ENCODE data around the gene PHACTR1. TPM values are rescaled to one million over a fixed set of nuclear protein-coding genes. Genes with fewer than 3 reads are reported as not detected.

Gene PHACTR1
- total and polyA plus RNA-seq, 2 donors (not counting 1 experiment from before 2014, with no cell fraction given) = 0.60 to 1.2 TPM

DNA sequence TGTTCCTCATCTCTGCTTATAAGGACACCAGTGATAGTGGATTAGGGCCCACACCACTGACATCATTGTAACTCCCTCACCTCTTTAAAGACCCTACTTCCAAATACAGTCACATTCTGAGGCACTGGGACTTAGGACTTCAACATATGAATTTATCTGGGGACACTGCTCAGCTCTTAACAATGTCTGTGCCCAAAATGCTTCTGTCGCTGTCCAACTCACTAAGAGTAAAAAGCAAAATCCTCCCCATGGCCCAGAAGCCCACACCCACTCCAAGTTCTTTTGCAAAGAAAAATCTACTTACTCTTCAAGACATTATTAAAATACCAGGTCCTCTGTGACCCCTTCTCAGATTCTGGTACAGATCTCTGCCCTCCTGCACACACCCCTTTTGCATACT lies 495.5 kb downstream of the PHACTR1 start:
- TF ChIP-seq, protein P1, sequence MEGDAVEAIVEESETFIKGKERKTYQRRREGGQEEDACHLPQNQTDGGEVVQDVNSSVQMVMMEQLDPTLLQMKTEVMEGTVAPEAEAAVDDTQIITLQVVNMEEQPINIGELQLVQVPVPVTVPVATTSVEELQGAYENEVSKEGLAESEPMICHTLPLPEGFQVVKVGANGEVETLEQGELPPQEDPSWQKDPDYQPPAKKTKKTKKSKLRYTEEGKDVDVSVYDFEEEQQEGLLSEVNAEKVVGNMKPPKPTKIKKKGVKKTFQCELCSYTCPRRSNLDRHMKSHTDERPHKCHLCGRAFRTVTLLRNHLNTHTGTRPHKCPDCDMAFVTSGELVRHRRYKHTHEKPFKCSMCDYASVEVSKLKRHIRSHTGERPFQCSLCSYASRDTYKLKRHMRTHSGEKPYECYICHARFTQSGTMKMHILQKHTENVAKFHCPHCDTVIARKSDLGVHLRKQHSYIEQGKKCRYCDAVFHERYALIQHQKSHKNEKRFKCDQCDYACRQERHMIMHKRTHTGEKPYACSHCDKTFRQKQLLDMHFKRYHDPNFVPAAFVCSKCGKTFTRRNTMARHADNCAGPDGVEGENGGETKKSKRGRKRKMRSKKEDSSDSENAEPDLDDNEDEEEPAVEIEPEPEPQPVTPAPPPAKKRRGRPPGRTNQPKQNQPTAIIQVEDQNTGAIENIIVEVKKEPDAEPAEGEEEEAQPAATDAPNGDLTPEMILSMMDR (conservative IDR thresholded peaks at IDR 0.05 in 1 of 2, IDR thresholded peaks at IDR 0.05 in 1 of 2; ENCODE audit: low read depth in 1 of 2, low read length in 2 of 2) = no peak
- TF ChIP-seq EZH2 (IDR thresholded peaks at IDR 0.05; ENCODE audit: low read length, missing control alignments) = no peak
- no peaks in the 10 kb centered on the region for H3K27me3 ChIP-seq (ENCODE audit: control insufficient read depth, insufficient read depth, low read length)
- no peak overlapping the region for H3K9ac ChIP-seq (ENCODE audit: insufficient read depth, low read length)
- no peaks in the 10 kb centered on the region for H3K79me2 ChIP-seq (ENCODE audit: control insufficient read depth, insufficient read depth, low read length)
- no peak overlapping the region for H2AFZ ChIP-seq (ENCODE audit: low read length)
- H3K9me3 ChIP-seq (ENCODE audit: control insufficient read depth, insufficient read depth, low read depth, low read length) = no peaks in the 10 kb centered on the region
- H3K27ac ChIP-seq (ENCODE audit: insufficient read depth, low read length) = no peak overlapping the region
- H3K4me3 ChIP-seq (replicated peaks in 1 of 4; ENCODE audit: control extremely low read depth in 1 of 4, insufficient read depth in 1 of 4, low read depth in 3 of 4, low read length in 4 of 4) = no peak overlapping the region
- no peaks in the 10 kb centered on the region for H4K20me1 ChIP-seq (ENCODE audit: control insufficient read depth, extremely low read depth, insufficient read depth, low read length)
- no peaks in the 10 kb centered on the region for H3K36me3 ChIP-seq (ENCODE audit: control insufficient read depth, insufficient read depth, low read length)
- no peaks in the 10 kb centered on the region for H3K4me1 ChIP-seq (ENCODE audit: control insufficient read depth, extremely low read depth, insufficient read depth, low read length)
- DNase-seq (ENCODE audit: low read depth in 2 of 2) = no peak
- no peak overlapping the region for H3K4me2 ChIP-seq (ENCODE audit: extremely low read depth, insufficient read depth, low read length)

DNA sequence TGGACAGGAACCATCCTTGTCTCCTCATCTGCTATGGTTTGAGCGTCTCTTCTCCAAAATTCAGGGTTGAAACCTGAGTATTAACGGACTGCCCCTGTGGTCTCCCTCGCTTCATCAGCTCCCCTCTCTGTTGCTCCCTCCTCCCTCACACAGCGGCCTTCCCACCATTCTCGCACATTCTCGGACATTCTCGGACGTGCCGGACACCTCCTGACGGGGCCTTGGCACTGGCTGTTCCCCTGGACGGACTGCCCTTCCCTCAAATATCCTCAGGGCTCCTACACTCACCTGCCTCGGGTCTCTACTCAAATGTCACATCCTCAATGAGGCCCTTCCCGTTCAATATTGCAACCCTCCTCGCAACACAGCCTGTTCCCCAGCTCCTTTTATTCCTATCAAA lies 496.0 kb downstream of the PHACTR1 start:
- H3K79me2 ChIP-seq (ENCODE audit: control insufficient read depth, insufficient read depth, low read length) = no peaks in the 10 kb centered on the region
- H3K9me3 ChIP-seq (ENCODE audit: control insufficient read depth, insufficient read depth, low read depth, low read length) = no peaks in the 10 kb centered on the region
- H3K27me3 ChIP-seq (ENCODE audit: control insufficient read depth, insufficient read depth, low read length) = no peaks in the 10 kb centered on the region
- no peaks in the 10 kb centered on the region for H3K4me1 ChIP-seq (ENCODE audit: control insufficient read depth, extremely low read depth, insufficient read depth, low read length)
- H3K4me2 ChIP-seq (ENCODE audit: extremely low read depth, insufficient read depth, low read length) = no peak overlapping the region
- H3K36me3 ChIP-seq (ENCODE audit: control insufficient read depth, insufficient read depth, low read length) = no peaks in the 10 kb centered on the region
- H3K9ac ChIP-seq (ENCODE audit: insufficient read depth, low read length) = no peak overlapping the region
- no peak overlapping the region for H2AFZ ChIP-seq (ENCODE audit: low read length)
- no peak for DNase-seq (ENCODE audit: low read depth in 2 of 2)
- H3K4me3 ChIP-seq (replicated peaks in 1 of 4; ENCODE audit: control extremely low read depth in 1 of 4, insufficient read depth in 1 of 4, low read depth in 3 of 4, low read length in 4 of 4) = no peak overlapping the region
- TF ChIP-seq EZH2 (IDR thresholded peaks at IDR 0.05; ENCODE audit: low read length, missing control alignments) = no peak
- TF ChIP-seq, protein P1 (conservative IDR thresholded peaks at IDR 0.05 in 1 of 2, IDR thresholded peaks at IDR 0.05 in 1 of 2; ENCODE audit: low read depth in 1 of 2, low read length in 2 of 2) = no peak
- no peak overlapping the region for H3K27ac ChIP-seq (ENCODE audit: insufficient read depth, low read length)
- H4K20me1 ChIP-seq (ENCODE audit: control insufficient read depth, extremely low read depth, insufficient read depth, low read length) = no peaks in the 10 kb centered on the region

DNA sequence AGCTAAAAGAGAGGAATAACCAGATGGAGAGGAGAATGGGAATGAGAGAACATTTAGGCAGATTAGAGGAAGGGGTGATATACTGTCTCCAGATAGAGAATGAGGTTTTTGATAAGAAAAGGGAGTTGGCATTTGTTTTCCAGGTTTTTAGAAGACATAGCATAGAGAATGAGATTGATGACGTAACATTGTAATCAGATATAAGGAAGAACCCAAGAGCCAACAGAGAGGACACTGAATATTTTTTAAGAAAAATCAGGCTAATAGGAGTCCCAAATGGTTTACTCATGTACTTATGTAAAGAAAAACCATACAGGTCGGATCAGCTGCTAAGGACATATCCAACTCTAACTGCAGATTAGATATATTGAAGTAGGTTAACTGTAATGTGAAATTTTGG lies 498.8 kb downstream of the PHACTR1 start:
- Histone ChIP-seq H3K79me2 (ENCODE audit: control insufficient read depth, insufficient read depth, low read length) (no peaks in the 10 kb centered on the region), H2AFZ (ENCODE audit: low read length) (no peak overlapping the region), H3K9me3 (ENCODE audit: control insufficient read depth, insufficient read depth, low read depth, low read length) (no peaks in the 10 kb centered on the region), H3K27me3 (ENCODE audit: control insufficient read depth, insufficient read depth, low read length) (no peaks in the 10 kb centered on the region), H3K4me2 (ENCODE audit: extremely low read depth, insufficient read depth, low read length) (no peak overlapping the region), H3K27ac (ENCODE audit: insufficient read depth, low read length) (no peak overlapping the region), H3K4me1 (ENCODE audit: control insufficient read depth, extremely low read depth, insufficient read depth, low read length) (no peaks in the 10 kb centered on the region), H4K20me1 (ENCODE audit: control insufficient read depth, extremely low read depth, insufficient read depth, low read length) (no peaks in the 10 kb centered on the region), H3K36me3 (ENCODE audit: control insufficient read depth, insufficient read depth, low read length) (no peaks in the 10 kb centered on the region), H3K4me3 (replicated peaks in 1 of 4; ENCODE audit: control extremely low read depth in 1 of 4, insufficient read depth in 1 of 4, low read depth in 3 of 4, low read length in 4 of 4) (no peak overlapping the region), H3K9ac (ENCODE audit: insufficient read depth, low read length) (no peak overlapping the region)
- TF ChIP-seq, protein P1 (conservative IDR thresholded peaks at IDR 0.05 in 1 of 2, IDR thresholded peaks at IDR 0.05 in 1 of 2; ENCODE audit: low read depth in 1 of 2, low read length in 2 of 2) = no peak
- TF ChIP-seq EZH2 (IDR thresholded peaks at IDR 0.05; ENCODE audit: low read length, missing control alignments) = no peak
- DNase-seq (ENCODE audit: low read depth in 2 of 2) = no peak

Data from fibroblast of lung (primary cell).